HepG2 (cell line): ENCODE results near the gene TCEANC2. TPM values are rescaled to one million over a fixed set of nuclear protein-coding genes. Genes with fewer than 3 reads are reported as not detected.

Source experiments
- EED ChIP-seq: sonication (generic); formaldehyde crosslinking; IDR thresholded peaks from 2 replicates; pipeline ENCODE4 v1.5.0; 2020; ENCODE audit warnings: mild to moderate bottlenecking, missing genetic modification reagents
- ETV5 ChIP-seq: IDR thresholded peaks from 2 replicates; pipeline ENCODE4 v1.6.1; 2018; ENCODE audit warnings: missing biosample characterization, missing genetic modification reagents, inconsistent platforms, borderline replicate concordance
- HNF4G ChIP-seq, 2 experiments: sonication (generic) in 1 of 2; formaldehyde crosslinking in 1 of 2; IDR thresholded peaks; 2 replicates each; pipeline versions ENCODE4 v1.4.0 to v1.6.1; 2011 to 2020; ENCODE audit warnings: borderline replicate concordance in 2 of 2, low read depth in 2 of 2, mild to moderate bottlenecking in 2 of 2, low read length in 1 of 2, missing genetic modification reagents in 1 of 2, moderate library complexity in 1 of 2
- KLF12 ChIP-seq: sonication (generic); formaldehyde crosslinking; IDR thresholded peaks from 2 replicates; pipeline ENCODE4 v1.4.0; 2020; ENCODE audit warnings: missing genetic modification reagents, borderline replicate concordance
- PHF21A ChIP-seq: sonication (generic); formaldehyde crosslinking; IDR thresholded peaks from 2 replicates; pipeline ENCODE4 v1.5.0; 2020; ENCODE audit warnings: mild to moderate bottlenecking, missing genetic modification reagents
- POGZ ChIP-seq: sonication (generic); formaldehyde crosslinking; IDR thresholded peaks from 2 replicates; pipeline ENCODE4 v1.4.0; 2020; ENCODE audit warnings: mild to moderate bottlenecking, missing genetic modification reagents
- POLR2AphosphoS5 ChIP-seq: IDR thresholded peaks from 2 replicates; pipeline ENCODE4 v1.6.1; 2012; ENCODE audit warnings: low read depth, low read length
- RCOR2 ChIP-seq: IDR thresholded peaks from 2 replicates; pipeline ENCODE4 v1.6.1; 2016; ENCODE audit warnings: missing biosample characterization, missing genetic modification reagents
- RFX3 ChIP-seq: IDR thresholded peaks from 2 replicates; pipeline ENCODE4 v1.6.1; 2016; ENCODE audit warnings: missing biosample characterization, missing genetic modification reagents
- RXRB ChIP-seq: IDR thresholded peaks from 2 replicates; pipeline ENCODE4 v1.6.1; 2016; ENCODE audit warnings: borderline replicate concordance, missing genetic modification reagents, missing compliant biosample characterization
- SKI ChIP-seq: fragments of 450-650 bp; IDR thresholded peaks from one replicate; pipeline ENCODE4 v1.6.1; 2018; ENCODE audit warnings: mild to moderate bottlenecking; ENCODE audit not compliant: partially characterized antibody
- TBX2 ChIP-seq: sonication (generic); formaldehyde crosslinking; IDR thresholded peaks from 2 replicates; pipeline ENCODE4 v1.5.0; 2020; ENCODE audit warnings: missing genetic modification reagents, mild to moderate bottlenecking, borderline replicate concordance
- ZFP41 ChIP-seq: sonication (generic); formaldehyde crosslinking; IDR thresholded peaks from 2 replicates; pipeline ENCODE4 v1.4.0; 2020; ENCODE audit warnings: mild to moderate bottlenecking, missing genetic modification reagents, borderline replicate concordance
- ZNF282 ChIP-seq: fragments of 450-650 bp; IDR thresholded peaks from 2 replicates; pipeline ENCODE4 v1.6.1; 2018; ENCODE audit not compliant: partially characterized antibody
- ZNF747 ChIP-seq: sonication (generic); formaldehyde crosslinking; IDR thresholded peaks from 2 replicates; pipeline ENCODE4 v1.8.1; 2023; ENCODE audit warnings: missing genetic modification reagents, mild to moderate bottlenecking, borderline replicate concordance
- polyA plus RNA-seq, 8 experiments: library from polyadenylated mRNA; depleted of rRNA in 3 of 8; stranded (reverse) in 7 of 8; unstranded in 1 of 8; fragments of >200 nt; fragmentation: Illumina TruSeq in 4 of 8; extraction: Trizol in 4 of 8; gene quantifications; 2 replicates each; pipeline versions ENCODE4 v1.2.1 to v1.2.3, GENCODE V29; 2011 to 2016; ENCODE audit warnings: low read depth in 4 of 8, missing spikeins in 1 of 8, mixed read lengths in 1 of 8; ENCODE audit not compliant: insufficient read depth in 1 of 8
- total RNA-seq, 5 experiments: library from RNA; depleted of rRNA; stranded (reverse); fragments of >200 nt; fragmentation: Illumina TruSeq; extraction: Trizol; gene quantifications; 2 replicates each; pipeline ENCODE4 v1.2.3, GENCODE V29; 2016; ENCODE audit warnings: low read depth in 1 of 5
- TF ChIP-seq, protein P1 (sequence below), 2 experiments: sonication (generic) in 1 of 2; formaldehyde crosslinking in 1 of 2; IDR thresholded peaks; 2 replicates each; pipeline versions ENCODE4 v1.4.0 to v1.6.1; 2018 to 2020; ENCODE audit warnings: missing genetic modification reagents in 2 of 2, borderline replicate concordance in 1 of 2, low read depth in 1 of 2, mild to moderate bottlenecking in 1 of 2, missing biosample characterization in 1 of 2
- TF ChIP-seq, protein P2 (sequence below): sonication (generic); formaldehyde crosslinking; IDR thresholded peaks from 2 replicates; pipeline ENCODE4 v1.8.0; 2022; ENCODE audit warnings: mild to moderate bottlenecking, missing genetic modification reagents
- TF ChIP-seq, protein P3 (sequence below): sonication (generic); formaldehyde crosslinking; IDR thresholded peaks from 2 replicates; pipeline ENCODE4 v1.5.1; 2020; ENCODE audit warnings: mild to moderate bottlenecking, missing genetic modification reagents, moderate library complexity
- TF ChIP-seq, protein P4 (sequence below), 2 experiments: sonication (generic) in 1 of 2; formaldehyde crosslinking in 1 of 2; IDR thresholded peaks; 2 replicates each; pipeline versions ENCODE4 v1.4.0 to v1.6.1; 2016 to 2020; ENCODE audit warnings: borderline replicate concordance in 1 of 2, low read depth in 1 of 2, mild to moderate bottlenecking in 1 of 2, missing genetic modification reagents in 1 of 2

Gene TCEANC2
- total and polyA plus RNA-seq, 2 of the 13 experiments (the other 11 are each of a cell fraction or from before 2014, with no cell fraction given) = 3.8 to 5.0 TPM

DNA sequence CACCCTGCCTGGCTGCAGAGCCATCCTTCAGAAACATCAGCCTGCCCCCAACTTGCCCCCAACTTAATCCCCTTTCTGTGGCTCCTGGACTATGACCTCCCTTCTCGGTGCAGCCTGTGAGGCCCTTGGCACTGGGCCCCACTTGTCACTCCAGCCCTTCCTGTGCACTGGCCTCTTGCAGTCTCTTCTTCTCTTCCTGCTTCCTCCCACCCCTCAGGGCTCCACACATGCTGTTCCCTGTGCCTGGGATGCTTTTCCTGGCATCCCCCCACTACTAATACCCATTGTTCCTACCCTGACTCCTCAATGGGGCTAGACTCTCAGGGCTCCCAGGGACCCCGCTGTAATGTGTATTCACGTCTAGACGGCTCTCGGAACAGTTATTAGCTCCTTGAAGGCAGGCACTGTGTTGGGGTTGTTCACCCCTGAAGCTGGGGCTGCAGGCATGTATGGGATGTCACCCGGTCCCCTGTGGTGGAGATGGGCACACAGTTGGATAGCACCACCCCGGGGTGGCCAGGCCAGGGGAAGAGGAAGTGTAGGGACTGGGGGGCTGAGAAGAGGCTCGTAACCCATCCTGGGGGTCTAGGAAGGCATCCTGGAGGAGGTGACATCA is 39.9 kb upstream of the TCEANC2 start (continued):
- TF ChIP-seq, protein P1, sequence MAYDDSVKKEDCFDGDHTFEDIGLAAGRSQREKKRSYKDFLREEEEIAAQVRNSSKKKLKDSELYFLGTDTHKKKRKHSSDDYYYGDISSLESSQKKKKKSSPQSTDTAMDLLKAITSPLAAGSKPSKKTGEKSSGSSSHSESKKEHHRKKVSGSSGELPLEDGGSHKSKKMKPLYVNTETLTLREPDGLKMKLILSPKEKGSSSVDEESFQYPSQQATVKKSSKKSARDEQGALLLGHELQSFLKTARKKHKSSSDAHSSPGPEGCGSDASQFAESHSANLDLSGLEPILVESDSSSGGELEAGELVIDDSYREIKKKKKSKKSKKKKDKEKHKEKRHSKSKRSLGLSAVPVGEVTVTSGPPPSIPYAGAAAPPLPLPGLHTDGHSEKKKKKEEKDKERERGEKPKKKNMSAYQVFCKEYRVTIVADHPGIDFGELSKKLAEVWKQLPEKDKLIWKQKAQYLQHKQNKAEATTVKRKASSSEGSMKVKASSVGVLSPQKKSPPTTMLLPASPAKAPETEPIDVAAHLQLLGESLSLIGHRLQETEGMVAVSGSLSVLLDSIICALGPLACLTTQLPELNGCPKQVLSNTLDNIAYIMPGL (CRISPR knock-in tag; IDR thresholded peaks at IDR 0.05; ENCODE audit: borderline replicate concordance in 1 of 2, low read depth in 1 of 2) = no peak
- TF ChIP-seq RXRB (CRISPR knock-in tag) = peak; percentile 29; the same call in 1 of the 2 replicates
- TF ChIP-seq, protein P2, sequence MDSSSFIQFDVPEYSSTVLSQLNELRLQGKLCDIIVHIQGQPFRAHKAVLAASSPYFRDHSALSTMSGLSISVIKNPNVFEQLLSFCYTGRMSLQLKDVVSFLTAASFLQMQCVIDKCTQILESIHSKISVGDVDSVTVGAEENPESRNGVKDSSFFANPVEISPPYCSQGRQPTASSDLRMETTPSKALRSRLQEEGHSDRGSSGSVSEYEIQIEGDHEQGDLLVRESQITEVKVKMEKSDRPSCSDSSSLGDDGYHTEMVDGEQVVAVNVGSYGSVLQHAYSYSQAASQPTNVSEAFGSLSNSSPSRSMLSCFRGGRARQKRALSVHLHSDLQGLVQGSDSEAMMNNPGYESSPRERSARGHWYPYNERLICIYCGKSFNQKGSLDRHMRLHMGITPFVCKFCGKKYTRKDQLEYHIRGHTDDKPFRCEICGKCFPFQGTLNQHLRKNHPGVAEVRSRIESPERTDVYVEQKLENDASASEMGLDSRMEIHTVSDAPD = no peak
- no peak for TF ChIP-seq RFX3 (CRISPR knock-in tag)
- no peak for TF ChIP-seq ZNF282
- TF ChIP-seq, protein P3, sequence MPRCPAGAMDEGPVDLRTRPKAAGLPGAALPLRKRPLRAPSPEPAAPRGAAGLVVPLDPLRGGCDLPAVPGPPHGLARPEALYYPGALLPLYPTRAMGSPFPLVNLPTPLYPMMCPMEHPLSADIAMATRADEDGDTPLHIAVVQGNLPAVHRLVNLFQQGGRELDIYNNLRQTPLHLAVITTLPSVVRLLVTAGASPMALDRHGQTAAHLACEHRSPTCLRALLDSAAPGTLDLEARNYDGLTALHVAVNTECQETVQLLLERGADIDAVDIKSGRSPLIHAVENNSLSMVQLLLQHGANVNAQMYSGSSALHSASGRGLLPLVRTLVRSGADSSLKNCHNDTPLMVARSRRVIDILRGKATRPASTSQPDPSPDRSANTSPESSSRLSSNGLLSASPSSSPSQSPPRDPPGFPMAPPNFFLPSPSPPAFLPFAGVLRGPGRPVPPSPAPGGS = no peak
- TF ChIP-seq ZNF747 (CRISPR knock-in tag) = no peak
- peak; percentile 25; the same call in 1 of the 2 replicates for TF ChIP-seq TBX2 (CRISPR knock-in tag)
- TF ChIP-seq EED (CRISPR knock-in tag) = no peak
- TF ChIP-seq POLR2AphosphoS5 = no peak
- TF ChIP-seq, protein P4, sequence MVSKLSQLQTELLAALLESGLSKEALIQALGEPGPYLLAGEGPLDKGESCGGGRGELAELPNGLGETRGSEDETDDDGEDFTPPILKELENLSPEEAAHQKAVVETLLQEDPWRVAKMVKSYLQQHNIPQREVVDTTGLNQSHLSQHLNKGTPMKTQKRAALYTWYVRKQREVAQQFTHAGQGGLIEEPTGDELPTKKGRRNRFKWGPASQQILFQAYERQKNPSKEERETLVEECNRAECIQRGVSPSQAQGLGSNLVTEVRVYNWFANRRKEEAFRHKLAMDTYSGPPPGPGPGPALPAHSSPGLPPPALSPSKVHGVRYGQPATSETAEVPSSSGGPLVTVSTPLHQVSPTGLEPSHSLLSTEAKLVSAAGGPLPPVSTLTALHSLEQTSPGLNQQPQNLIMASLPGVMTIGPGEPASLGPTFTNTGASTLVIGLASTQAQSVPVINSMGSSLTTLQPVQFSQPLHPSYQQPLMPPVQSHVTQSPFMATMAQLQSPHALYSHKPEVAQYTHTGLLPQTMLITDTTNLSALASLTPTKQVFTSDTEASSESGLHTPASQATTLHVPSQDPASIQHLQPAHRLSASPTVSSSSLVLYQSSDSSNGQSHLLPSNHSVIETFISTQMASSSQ (IDR thresholded peaks at IDR 0.05; ENCODE audit: low read depth) = no peak
- TF ChIP-seq, protein P4 (CRISPR knock-in tag; IDR thresholded peaks at IDR 0.05; ENCODE audit: borderline replicate concordance) = no peak
- TF ChIP-seq SKI = no peak
- TF ChIP-seq POGZ (CRISPR knock-in tag) = peak; percentile 66; the same call in 1 of the 2 replicates
- TF ChIP-seq PHF21A = 0 out of 2 replicates have a peak, but pooled peaks have one; percentile 14
- TF ChIP-seq KLF12 (CRISPR knock-in tag) = no peak
- peak; percentile 89; the same call in 1 of the 2 replicates for TF ChIP-seq RCOR2 (CRISPR knock-in tag)
- peak; percentile 72 for TF ChIP-seq HNF4G (IDR thresholded peaks at IDR 0.05; ENCODE audit: borderline replicate concordance, low read depth, low read length)
- no peak for TF ChIP-seq HNF4G (CRISPR knock-in tag; IDR thresholded peaks at IDR 0.05; ENCODE audit: borderline replicate concordance, low read depth)
- no peak for TF ChIP-seq ZFP41 (CRISPR knock-in tag)
- peak; percentile 46; the same call in 1 of the 2 replicates for TF ChIP-seq ETV5 (CRISPR knock-in tag)
